Activated CD8-positive, alpha-beta T cell treated with anti-CD3 and anti-CD28 coated beads for 36 hours (primary cell): ENCODE measurements around the gene GNAS. TPM values are rescaled to one million over a fixed set of nuclear protein-coding genes. Genes with fewer than 3 reads are reported as not detected.
A peak's percentile ranks its signal among the peaks of the same experiment; 100 is the strongest.

Source experiments
- ATAC-seq: fragments of 200-7000 bp; cut with Tn5 transposase; one replicate; pipeline ENCODE4 v1.10.0; 2021; ENCODE audit warnings: mild to moderate bottlenecking, moderate library complexity
- CTCF ChIA-PET: fragments of 350-600 bp; sonication (Branson Sonifier 250); formaldehyde crosslinking; loops from one replicate; lab custom pipeline; 2021; ENCODE audit warnings: antibody characterized with exemption; lab: Charles Lee
- POLR2A ChIA-PET: fragments of 350-600 bp; sonication (Branson Sonifier 250); formaldehyde crosslinking; loops from one replicate; lab custom pipeline; 2021; ENCODE audit warnings: antibody characterized with exemption; lab: Charles Lee
- DNase-seq: peaks from one replicate; pipeline ENCODE4 v3.0.0-alpha.2; 2020
- H3K27ac Mint-ChIP-seq: one replicate; pipeline ENCODE4 v1.8.0; 2021; ENCODE audit warnings: mild to moderate bottlenecking, mixed read lengths
- H3K27me3 Mint-ChIP-seq: one replicate; pipeline ENCODE4 v1.8.0; 2021; ENCODE audit warnings: mixed read lengths
- H3K36me3 Mint-ChIP-seq: one replicate; pipeline ENCODE4 v1.8.0; 2021; ENCODE audit warnings: low read depth, mixed read lengths
- H3K4me1 Mint-ChIP-seq: one replicate; pipeline ENCODE4 v1.8.0; 2021; ENCODE audit warnings: low read depth, mixed read lengths
- H3K4me3 Mint-ChIP-seq: one replicate; pipeline ENCODE4 v1.8.0; 2021; ENCODE audit warnings: mild to moderate bottlenecking, moderate library complexity, mixed read lengths
- H3K9me3 Mint-ChIP-seq: one replicate; pipeline ENCODE4 v1.8.0; 2021; ENCODE audit warnings: mixed read lengths
- CTCF ChIP-seq: fragments of 200-600 bp; IDR thresholded peaks from one replicate; pipeline ENCODE4 v1.8.0; 2022; ENCODE audit warnings: antibody characterized with exemption, mild to moderate bottlenecking
- intact Hi-C: fragments of 100-400 bp; cut with micrococcal nuclease; formaldehyde crosslinking; loops from one replicate; pipeline ENCODE4 v1.10.0; 2022
- total RNA-seq, 2 experiments: library from RNA; stranded (reverse); gene quantifications; one replicate each; pipeline ENCODE4 v1.2.3, GENCODE V29; 2021

GNAS gene
- total RNA-seq, 2 experiments from 2014 or later: 703 to 723 TPM

GRCh38 chr20:58832457-58832856 lies 20.1 kb upstream of the GNAS start:
- H3K4me3 Mint-ChIP-seq: no peak overlapping the region
- H3K9me3 Mint-ChIP-seq: peaks cover 2% of the 10 kb centered on the region
- H3K36me3 Mint-ChIP-seq: peaks cover 3% of the 10 kb centered on the region
- intact Hi-C loops: loop anchor here (10.0 kb wide), 1 partner anchor 348 kb away; no protein-coding TSS in a partner anchor
- DNase-seq (no peak), ATAC-seq (no peak)
- TF ChIP-seq CTCF: no peak
- ChIA-PET CTCF (no interaction called here), POLR2A (no interaction called here)
- peaks cover 12% of the 10 kb centered on the region for H3K27me3 Mint-ChIP-seq
- peaks cover 10% of the 10 kb centered on the region for H3K4me1 Mint-ChIP-seq
- no peak overlapping the region for H3K27ac Mint-ChIP-seq

- Mint-ChIP-seq H3K27ac (no peak overlapping the region), H3K27me3 (peaks cover 12% of the 10 kb centered on the region), H3K4me1 (peaks cover 12% of the 10 kb centered on the region), H3K9me3 (peaks cover 2% of the 10 kb centered on the region), H3K36me3 (peaks cover 3% of the 10 kb centered on the region), H3K4me3 (no peak overlapping the region)
- ChIA-PET POLR2A (no interaction called here), CTCF (interaction anchor here (1.0 kb wide), 1 partner anchor 353 kb away, joined by 3 read pairs; no protein-coding TSS in a partner anchor)
- intact Hi-C loops: loop anchor here (10.0 kb wide), 1 partner anchor 349 kb away; no protein-coding TSS in a partner anchor
- no peak for TF ChIP-seq CTCF
- DNase-seq (no peak), ATAC-seq (no peak)
These were observed 18.6 kb upstream of the GNAS start for GRCh38 chr20:58833921-58834320.

GRCh38 chr20:58835231-58835630 lies 17.3 kb upstream of the GNAS start:
- Mint-ChIP-seq H3K27ac (no peak overlapping the region), H3K4me1 (peaks cover 22% of the 10 kb centered on the region), H3K27me3 (peaks cover 13% of the 10 kb centered on the region), H3K36me3 (peaks cover 5% of the 10 kb centered on the region), H3K4me3 (no peak overlapping the region), H3K9me3 (peaks cover 2% of the 10 kb centered on the region)
- DNase-seq (no peak), ATAC-seq (no peak)
- intact Hi-C loops: loop anchor here (5.0 to 10.0 kb wide), 2 partner anchors 178 to 350 kb away; no protein-coding TSS in a partner anchor
- TF ChIP-seq CTCF: no peak
- CTCF ChIA-PET: no interaction called here
- POLR2A ChIA-PET: no interaction called here

GRCh38 chr20:58836616-58837204 lies 15.8 kb upstream of the GNAS start:
- no peak for DNase-seq
- H3K9me3 Mint-ChIP-seq: no peaks in the 10 kb centered on the region
- peaks cover 6% of the 10 kb centered on the region for H3K36me3 Mint-ChIP-seq
- peaks cover 26% of the 10 kb centered on the region for H3K27me3 Mint-ChIP-seq
- TF ChIP-seq CTCF: no peak
- no peak for ATAC-seq
- ChIA-PET CTCF (interaction anchor here (0.6 to 1.2 kb wide), 3 partner anchors 9 to 15 kb away, joined by 3 read pairs; no protein-coding TSS in a partner anchor), POLR2A (no interaction called here)
- intact Hi-C loops: loop anchor here (5.0 to 10.0 kb wide), 2 partner anchors 179 to 352 kb away; no protein-coding TSS in a partner anchor
- no peak overlapping the region for H3K4me3 Mint-ChIP-seq
- peaks cover 25% of the 10 kb centered on the region for H3K4me1 Mint-ChIP-seq
- H3K27ac Mint-ChIP-seq: no peak overlapping the region

GRCh38 chr20:58837717-58838116 lies 14.8 kb upstream of the GNAS start:
- DNase-seq (no peak), ATAC-seq (peak; percentile 52)
- Mint-ChIP-seq H3K4me3 (no peak overlapping the region), H3K4me1 (peaks cover 25% of the 10 kb centered on the region), H3K36me3 (peaks cover 9% of the 10 kb centered on the region), H3K27me3 (peaks cover 29% of the 10 kb centered on the region), H3K27ac (no peak overlapping the region), H3K9me3 (no peaks in the 10 kb centered on the region)
- ChIA-PET POLR2A (no interaction called here), CTCF (interaction anchor here (1.0 to 1.4 kb wide), 2 partner anchors 9 to 14 kb away, joined by 3 to 5 read pairs; no protein-coding TSS in a partner anchor)
- intact Hi-C loops: loop anchor here (5.0 to 10.0 kb wide), 2 partner anchors 180 to 353 kb away; no protein-coding TSS in a partner anchor
- TF ChIP-seq CTCF: no peak
